Trophoblast cell (in vitro differentiated cells and primary cell): ENCODE data around the gene WSCD1.
A peak's percentile ranks its signal among the peaks of the same experiment; 100 is the strongest.

ENCODE experiments used
- DNase-seq, 2 donors: peaks; one replicate each; pipeline ENCODE4 v3.0.0-alpha.2; 2016
- H2AFZ ChIP-seq: 2 replicates; pipeline ENCODE4 v1.6.1; 2013; ENCODE audit warnings: low read length, moderate library complexity, mild to moderate bottlenecking; ENCODE audit not compliant: insufficient read depth, poor library complexity
- H2AK5ac ChIP-seq: 2 replicates; pipeline ENCODE4 v1.6.1; 2013; ENCODE audit warnings: mild to moderate bottlenecking, low read length
- H2BK120ac ChIP-seq: 2 replicates; pipeline ENCODE4 v1.6.1; 2013; ENCODE audit warnings: low read length, mild to moderate bottlenecking, moderate library complexity; ENCODE audit not compliant: insufficient read depth, poor library complexity
- H2BK12ac ChIP-seq: 2 replicates; pipeline ENCODE4 v1.6.1; 2013; ENCODE audit warnings: mild to moderate bottlenecking, low read length, moderate library complexity
- H2BK5ac ChIP-seq: 2 replicates; pipeline ENCODE4 v1.6.1; 2013; ENCODE audit warnings: low read length, low read depth, moderate library complexity, mild to moderate bottlenecking; ENCODE audit not compliant: poor library complexity
- H3K14ac ChIP-seq: 2 replicates; pipeline ENCODE4 v1.6.1; 2013; ENCODE audit warnings: mild to moderate bottlenecking, low read length
- H3K18ac ChIP-seq: 2 replicates; pipeline ENCODE4 v1.6.1; 2013; ENCODE audit warnings: mild to moderate bottlenecking, low read length
- H3K23ac ChIP-seq: 2 replicates; pipeline ENCODE4 v1.6.1; 2013; ENCODE audit warnings: low read length
- H3K27ac ChIP-seq: 2 replicates; pipeline ENCODE4 v1.5.1; 2013; ENCODE audit warnings: low read depth, mild to moderate bottlenecking, inconsistent platforms, low read length, moderate library complexity
- H3K27me3 ChIP-seq: 2 replicates; pipeline ENCODE4 v1.6.1; 2013; ENCODE audit warnings: inconsistent platforms, mild to moderate bottlenecking, low read length, moderate library complexity; ENCODE audit not compliant: insufficient read depth
- H3K36me3 ChIP-seq, 2 experiments: 1 replicate in 1 of 2; 2 replicates in 1 of 2; pipeline ENCODE4 v1.6.1; 2013; ENCODE audit warnings: low read length in 2 of 2, mild to moderate bottlenecking in 2 of 2, moderate library complexity in 1 of 2; ENCODE audit not compliant: insufficient read depth in 2 of 2, control insufficient read depth in 1 of 2
- H3K4ac ChIP-seq: 2 replicates; pipeline ENCODE4 v1.6.1; 2013; ENCODE audit warnings: low read depth, mild to moderate bottlenecking, low read length, moderate library complexity
- H3K4me1 ChIP-seq, 2 experiments: 1 replicate in 1 of 2; 2 replicates in 1 of 2; pipeline ENCODE4 v1.6.1; 2013; ENCODE audit warnings: low read length in 2 of 2, mild to moderate bottlenecking in 2 of 2, moderate library complexity in 1 of 2; ENCODE audit not compliant: insufficient read depth in 2 of 2, control insufficient read depth in 1 of 2
- H3K4me2 ChIP-seq: 2 replicates; pipeline ENCODE4 v1.6.1; 2013; ENCODE audit warnings: inconsistent platforms, mild to moderate bottlenecking, low read length, moderate library complexity
- H3K4me3 ChIP-seq: 2 replicates; pipeline ENCODE4 v1.5.1; 2013; ENCODE audit warnings: mild to moderate bottlenecking, low read depth, low read length, inconsistent platforms
- H3K79me1 ChIP-seq: one replicate; pipeline ENCODE4 v1.6.1; 2013; ENCODE audit warnings: low read length
- H3K79me2 ChIP-seq: 2 replicates; pipeline ENCODE4 v1.6.1; 2013; ENCODE audit warnings: low read length, mild to moderate bottlenecking; ENCODE audit not compliant: control insufficient read depth, insufficient read depth, poor library complexity
- H3K9ac ChIP-seq: 2 replicates; pipeline ENCODE4 v1.6.1; 2013; ENCODE audit warnings: mild to moderate bottlenecking, low read length
- H3K9me3 ChIP-seq: 2 replicates; pipeline ENCODE4 v1.6.1; 2013; ENCODE audit warnings: low read depth, mild to moderate bottlenecking, control low read depth, inconsistent platforms, low read length; ENCODE audit not compliant: insufficient read depth
- H4K12ac ChIP-seq: 2 replicates; pipeline ENCODE4 v1.6.1; 2013; ENCODE audit warnings: low read depth, mild to moderate bottlenecking, low read length, moderate library complexity
- H4K8ac ChIP-seq: 2 replicates; pipeline ENCODE4 v1.6.1; 2013; ENCODE audit warnings: low read depth, mild to moderate bottlenecking, low read length, moderate library complexity
- H4K91ac ChIP-seq: one replicate; pipeline ENCODE4 v1.6.1; 2013; ENCODE audit warnings: low read depth, mild to moderate bottlenecking, low read length, moderate library complexity
- WGBS: extraction: QIAGEN DNeasy Blood & Tissue Kit; methylation state at CpG from one replicate; pipeline ENCODE4 v1.1.7; 2013; ENCODE audit warnings: missing lambda C conversion rate; ENCODE audit not compliant: insufficient read length, insufficient coverage; ENCODE audit errors: extremely low coverage; 5-methylcytosine and 5-hydroxymethylcytosine counted together

Gene WSCD1

GRCh38 chr17:6082335-6082734 is 12.2 kb downstream of the WSCD1 start:
- no peak overlapping the region for H4K8ac ChIP-seq
- no peak overlapping the region for H4K12ac ChIP-seq
- H2BK12ac ChIP-seq = no peak overlapping the region
- H3K23ac ChIP-seq = no peak overlapping the region
- H2AK5ac ChIP-seq = no peak overlapping the region
- H2BK120ac ChIP-seq = no peak overlapping the region
- no peak overlapping the region for H3K14ac ChIP-seq
- no peak overlapping the region for H3K18ac ChIP-seq
- no peak for DNase-seq
- H3K4me3 ChIP-seq = no peak overlapping the region
- H3K27ac ChIP-seq = no peak overlapping the region
- H3K36me3 ChIP-seq = no peaks in the 10 kb centered on the region
- no peak overlapping the region for H3K4me2 ChIP-seq
- H3K9me3 ChIP-seq = no peaks in the 10 kb centered on the region
- no peaks in the 10 kb centered on the region for H3K4me1 ChIP-seq
- WGBS = no CpG with 5 or more reads among the region's 8 CpGs
- H2BK5ac ChIP-seq = no peak overlapping the region
- H3K27me3 ChIP-seq = no peaks in the 10 kb centered on the region
- no peaks in the 10 kb centered on the region for H3K79me1 ChIP-seq
- no peaks in the 10 kb centered on the region for H3K79me2 ChIP-seq
- H3K4ac ChIP-seq = no peak overlapping the region
- no peak overlapping the region for H4K91ac ChIP-seq
- no peak overlapping the region for H3K9ac ChIP-seq
- H2AFZ ChIP-seq = no peak overlapping the region

GRCh38 chr17:6084311-6085161 is 14.4 kb downstream of the WSCD1 start:
- no peaks in the 10 kb centered on the region for H3K4me1 ChIP-seq
- H3K79me2 ChIP-seq = no peaks in the 10 kb centered on the region
- no peak overlapping the region for H2BK120ac ChIP-seq
- H3K9me3 ChIP-seq = no peaks in the 10 kb centered on the region
- no peak overlapping the region for H3K4me2 ChIP-seq
- H3K4ac ChIP-seq = no peak overlapping the region
- H3K9ac ChIP-seq = no peak overlapping the region
- no peak overlapping the region for H2AFZ ChIP-seq
- no peak overlapping the region for H2AK5ac ChIP-seq
- H3K36me3 ChIP-seq = no peaks in the 10 kb centered on the region
- H4K8ac ChIP-seq = no peak overlapping the region
- no peak overlapping the region for H3K27ac ChIP-seq
- H3K27me3 ChIP-seq = no peaks in the 10 kb centered on the region
- WGBS = no CpG with 5 or more reads among the region's 25 CpGs
- H4K91ac ChIP-seq = no peak overlapping the region
- H3K14ac ChIP-seq = no peak overlapping the region
- no peak for DNase-seq
- no peak overlapping the region for H3K18ac ChIP-seq
- no peaks in the 10 kb centered on the region for H3K79me1 ChIP-seq
- H3K4me3 ChIP-seq = no peak overlapping the region
- no peak overlapping the region for H4K12ac ChIP-seq
- H2BK5ac ChIP-seq = no peak overlapping the region
- H3K23ac ChIP-seq = no peak overlapping the region
- H2BK12ac ChIP-seq = no peak overlapping the region

- no peak overlapping the region for H2AK5ac ChIP-seq
- H3K23ac ChIP-seq = no peak overlapping the region
- no peak overlapping the region for H2BK12ac ChIP-seq
- no peak overlapping the region for H4K8ac ChIP-seq
- H3K14ac ChIP-seq = no peak overlapping the region
- no peak overlapping the region for H3K27ac ChIP-seq
- DNase-seq = no peak
- no peak overlapping the region for H3K4me2 ChIP-seq
- no peak overlapping the region for H4K12ac ChIP-seq
- no peak overlapping the region for H3K18ac ChIP-seq
- no peak overlapping the region for H2BK5ac ChIP-seq
- no peak overlapping the region for H3K4ac ChIP-seq
- H3K79me2 ChIP-seq = no peaks in the 10 kb centered on the region
- no peak overlapping the region for H2BK120ac ChIP-seq
- no peaks in the 10 kb centered on the region for H3K4me1 ChIP-seq
- H3K4me3 ChIP-seq = no peak overlapping the region
- no CpG with 5 or more reads among the region's 9 CpGs for WGBS
- H3K79me1 ChIP-seq = no peaks in the 10 kb centered on the region
- no peak overlapping the region for H4K91ac ChIP-seq
- H3K36me3 ChIP-seq = no peaks in the 10 kb centered on the region
- no peaks in the 10 kb centered on the region for H3K27me3 ChIP-seq
- H3K9me3 ChIP-seq = no peaks in the 10 kb centered on the region
- H3K9ac ChIP-seq = no peak overlapping the region
- no peak overlapping the region for H2AFZ ChIP-seq
Observed at GRCh38 chr17:6085812-6086211, 15.6 kb downstream of the WSCD1 start.

GRCh38 chr17:6086603-6087400 is 16.6 kb downstream of the WSCD1 start:
- H3K4ac ChIP-seq = no peak overlapping the region
- WGBS = no CpG with 5 or more reads among the region's 28 CpGs
- H2BK120ac ChIP-seq = no peak overlapping the region
- H3K9ac ChIP-seq = no peak overlapping the region
- no peak overlapping the region for H2BK5ac ChIP-seq
- no peaks in the 10 kb centered on the region for H3K4me1 ChIP-seq
- H3K79me1 ChIP-seq = no peaks in the 10 kb centered on the region
- H4K91ac ChIP-seq = no peak overlapping the region
- H2AFZ ChIP-seq = no peak overlapping the region
- H3K4me2 ChIP-seq = no peak overlapping the region
- H3K14ac ChIP-seq = no peak overlapping the region
- H3K79me2 ChIP-seq = no peaks in the 10 kb centered on the region
- peak overlapping the region; percentile 10 for H3K4me3 ChIP-seq
- H4K8ac ChIP-seq = no peak overlapping the region
- H3K18ac ChIP-seq = no peak overlapping the region
- no peaks in the 10 kb centered on the region for H3K27me3 ChIP-seq
- no peak for DNase-seq
- H3K23ac ChIP-seq = no peak overlapping the region
- H3K36me3 ChIP-seq = no peaks in the 10 kb centered on the region
- H3K9me3 ChIP-seq = no peaks in the 10 kb centered on the region
- H2AK5ac ChIP-seq = no peak overlapping the region
- no peak overlapping the region for H4K12ac ChIP-seq
- H2BK12ac ChIP-seq = no peak overlapping the region
- H3K27ac ChIP-seq = no peak overlapping the region
